ENCODE results near the gene GPC6.

DNA sequence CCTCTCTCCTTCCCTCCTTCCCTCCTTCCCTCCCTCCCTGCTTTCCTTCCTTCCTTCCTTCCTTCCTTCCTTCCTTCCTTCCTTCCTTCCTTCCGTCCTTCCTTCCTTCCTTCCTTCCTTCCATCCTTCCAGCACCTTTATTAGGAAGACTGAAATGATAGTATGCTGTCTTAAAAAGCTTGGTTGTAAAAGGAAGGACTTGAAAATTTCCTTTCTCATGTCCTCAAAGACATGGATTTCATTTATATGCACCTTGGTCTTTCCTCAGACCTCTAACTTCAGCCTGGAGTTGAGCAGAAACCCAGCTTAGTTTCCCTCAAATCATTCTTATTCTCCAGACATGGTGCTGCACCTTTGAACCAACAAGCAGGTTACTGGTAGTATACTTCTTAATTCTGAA lies 141.7 kb downstream of the GPC6 start:
- TF ChIP-seq CTCF (optimal IDR thresholded peaks at IDR 0.05 in 1 of 3, IDR thresholded peaks at IDR 0.05 in 1 of 3, conservative IDR thresholded peaks at IDR 0.05 in 1 of 3; ENCODE audit: extremely low read depth in 1 of 3, insufficient read depth in 2 of 3, low read length in 3 of 3) (no peak), EZH2 (IDR thresholded peaks at IDR 0.05; ENCODE audit: low read length) (no peak)

Data from keratinocyte (primary cell).